ENCODE measurements around the gene SCAF4. TPM values are rescaled to one million over a fixed set of nuclear protein-coding genes. Genes with fewer than 3 reads are reported as not detected.

Gene SCAF4
- total RNA-seq, 1 donor from 2014 or later, result 60.0 TPM

- H3K4me1 Mint-ChIP-seq (ENCODE audit: low read depth), result peaks cover 7% of the 10 kb centered on the region
- peak; percentile 41 for DNase-seq (ENCODE audit: low spot score, unreplicated experiment)
- peak overlapping the region; percentile 86 for H3K4me3 Mint-ChIP-seq (ENCODE audit: low read depth)
- H3K36me3 Mint-ChIP-seq (ENCODE audit: insufficient read depth), result peaks cover 2% of the 10 kb centered on the region
- TF ChIP-seq, protein P1, sequence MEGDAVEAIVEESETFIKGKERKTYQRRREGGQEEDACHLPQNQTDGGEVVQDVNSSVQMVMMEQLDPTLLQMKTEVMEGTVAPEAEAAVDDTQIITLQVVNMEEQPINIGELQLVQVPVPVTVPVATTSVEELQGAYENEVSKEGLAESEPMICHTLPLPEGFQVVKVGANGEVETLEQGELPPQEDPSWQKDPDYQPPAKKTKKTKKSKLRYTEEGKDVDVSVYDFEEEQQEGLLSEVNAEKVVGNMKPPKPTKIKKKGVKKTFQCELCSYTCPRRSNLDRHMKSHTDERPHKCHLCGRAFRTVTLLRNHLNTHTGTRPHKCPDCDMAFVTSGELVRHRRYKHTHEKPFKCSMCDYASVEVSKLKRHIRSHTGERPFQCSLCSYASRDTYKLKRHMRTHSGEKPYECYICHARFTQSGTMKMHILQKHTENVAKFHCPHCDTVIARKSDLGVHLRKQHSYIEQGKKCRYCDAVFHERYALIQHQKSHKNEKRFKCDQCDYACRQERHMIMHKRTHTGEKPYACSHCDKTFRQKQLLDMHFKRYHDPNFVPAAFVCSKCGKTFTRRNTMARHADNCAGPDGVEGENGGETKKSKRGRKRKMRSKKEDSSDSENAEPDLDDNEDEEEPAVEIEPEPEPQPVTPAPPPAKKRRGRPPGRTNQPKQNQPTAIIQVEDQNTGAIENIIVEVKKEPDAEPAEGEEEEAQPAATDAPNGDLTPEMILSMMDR (IDR thresholded peaks at IDR 0.05; ENCODE audit: unreplicated experiment), result peak; percentile 49
- H3K27ac Mint-ChIP-seq, result peak overlapping the region; percentile 93
- H3K27me3 Mint-ChIP-seq, result no peaks in the 10 kb centered on the region
- no peaks in the 10 kb centered on the region for H3K9me3 Mint-ChIP-seq (ENCODE audit: low read depth)
Observed at GRCh38 chr21:31731056-31731856, 662 bp downstream of the SCAF4 start.

DNA sequence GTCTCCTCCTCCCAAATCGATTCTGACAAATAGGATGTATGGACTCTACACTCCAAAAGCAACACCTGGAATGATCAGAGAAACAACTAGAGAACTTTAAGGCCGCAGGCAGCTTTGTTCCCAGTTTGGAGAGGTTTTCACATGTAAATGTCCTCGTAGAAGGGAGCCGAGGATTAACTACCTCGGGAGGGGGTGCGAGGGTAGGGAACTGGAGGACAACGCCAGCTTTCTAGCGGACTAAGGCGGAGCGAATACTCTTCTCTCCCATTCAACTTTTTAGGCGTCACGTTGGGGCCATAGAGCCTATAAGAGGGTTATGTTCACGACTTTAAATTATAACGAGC lies 1.2 kb downstream of the SCAF4 start:
- Mint-ChIP-seq H3K27ac (peak overlapping the region; percentile 93), H3K36me3 (ENCODE audit: insufficient read depth) (peaks cover 2% of the 10 kb centered on the region), H3K27me3 (no peaks in the 10 kb centered on the region), H3K9me3 (ENCODE audit: low read depth) (no peaks in the 10 kb centered on the region), H3K4me1 (ENCODE audit: low read depth) (peaks cover 7% of the 10 kb centered on the region), H3K4me3 (ENCODE audit: low read depth) (peak overlapping the region; percentile 86)
- TF ChIP-seq, protein P1 (IDR thresholded peaks at IDR 0.05; ENCODE audit: unreplicated experiment), result no peak
- DNase-seq (ENCODE audit: low spot score, unreplicated experiment), result no peak

GRCh38 chr21:31729622-31730343 lies 2.1 kb downstream of the SCAF4 start:
- DNase-seq (ENCODE audit: low spot score, unreplicated experiment), result no peak
- no peaks in the 10 kb centered on the region for H3K27me3 Mint-ChIP-seq
- peak overlapping the region; percentile 46 for H3K27ac Mint-ChIP-seq
- H3K36me3 Mint-ChIP-seq (ENCODE audit: insufficient read depth), result peaks cover 2% of the 10 kb centered on the region
- peaks cover 14% of the 10 kb centered on the region for H3K4me1 Mint-ChIP-seq (ENCODE audit: low read depth)
- H3K4me3 Mint-ChIP-seq (ENCODE audit: low read depth), result peak overlapping the region; percentile 86
- TF ChIP-seq, protein P1 (IDR thresholded peaks at IDR 0.05; ENCODE audit: unreplicated experiment), result no peak
- no peaks in the 10 kb centered on the region for H3K9me3 Mint-ChIP-seq (ENCODE audit: low read depth)

- Mint-ChIP-seq H3K27ac (no peak overlapping the region), H3K36me3 (ENCODE audit: insufficient read depth) (peaks cover 2% of the 10 kb centered on the region), H3K4me3 (ENCODE audit: low read depth) (no peak overlapping the region), H3K4me1 (ENCODE audit: low read depth) (peaks cover 16% of the 10 kb centered on the region), H3K9me3 (ENCODE audit: low read depth) (no peaks in the 10 kb centered on the region), H3K27me3 (no peaks in the 10 kb centered on the region)
- TF ChIP-seq, protein P1 (IDR thresholded peaks at IDR 0.05; ENCODE audit: unreplicated experiment), result no peak
- no peak for DNase-seq (ENCODE audit: low spot score, unreplicated experiment)
Observed at GRCh38 chr21:31728952-31729351, 3.0 kb downstream of the SCAF4 start.

DNA sequence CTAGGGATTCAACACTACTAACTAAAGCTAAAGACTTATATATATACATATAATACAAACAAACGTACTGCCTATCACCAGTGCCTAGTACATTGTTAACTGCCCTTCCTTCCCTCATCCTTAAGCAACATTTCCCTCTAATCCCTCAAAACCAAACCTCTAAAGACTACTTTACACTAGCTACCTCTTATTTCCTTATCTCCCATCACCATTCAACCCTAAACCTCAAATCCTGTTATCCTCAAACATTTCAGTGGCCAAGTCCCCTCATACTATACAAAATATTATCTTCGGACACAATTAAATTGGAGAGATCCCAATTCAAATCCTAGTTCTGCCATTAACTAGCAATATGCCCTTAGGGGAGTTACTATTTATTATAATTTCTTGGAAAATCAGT lies 3.7 kb downstream of the SCAF4 start:
- Mint-ChIP-seq H3K27ac (no peak overlapping the region), H3K9me3 (ENCODE audit: low read depth) (no peaks in the 10 kb centered on the region), H3K27me3 (no peaks in the 10 kb centered on the region), H3K4me3 (ENCODE audit: low read depth) (no peak overlapping the region), H3K36me3 (ENCODE audit: insufficient read depth) (peaks cover 2% of the 10 kb centered on the region), H3K4me1 (ENCODE audit: low read depth) (peaks cover 19% of the 10 kb centered on the region)
- TF ChIP-seq, protein P1 (IDR thresholded peaks at IDR 0.05; ENCODE audit: unreplicated experiment), result no peak
- no peak for DNase-seq (ENCODE audit: low spot score, unreplicated experiment)

Data from progenitor cell of endocrine pancreas (in vitro differentiated cells).